HepG2 (cell line): ENCODE data around the gene USE1. TPM values are rescaled to one million over a fixed set of nuclear protein-coding genes. Genes with fewer than 3 reads are reported as not detected.

ENCODE experiments used
- ARID4A ChIP-seq: sonication (generic); formaldehyde crosslinking; IDR thresholded peaks from 2 replicates; pipeline ENCODE4 v1.5.0; 2020; ENCODE audit warnings: mild to moderate bottlenecking, missing genetic modification reagents, borderline replicate concordance
- ATF4 ChIP-seq, 2 experiments: fragments of 450-650 bp in 1 of 2; sonication (generic) in 1 of 2; formaldehyde crosslinking; IDR thresholded peaks; 2 replicates each; pipeline versions ENCODE4 v1.5.0 to v1.8.0; 2020 to 2022; ENCODE audit warnings: mild to moderate bottlenecking in 1 of 2, missing genetic modification reagents in 1 of 2
- ELK4 ChIP-seq: sonication (generic); formaldehyde crosslinking; IDR thresholded peaks from 2 replicates; pipeline ENCODE4 v1.9.0; 2021; ENCODE audit warnings: missing genetic modification reagents, borderline replicate concordance
- TRAFD1 ChIP-seq: sonication (generic); formaldehyde crosslinking; IDR thresholded peaks from 2 replicates; pipeline ENCODE4 v1.5.1; 2020; ENCODE audit warnings: missing genetic modification reagents, mild to moderate bottlenecking, borderline replicate concordance
- ZNF224 ChIP-seq: sonication (generic); formaldehyde crosslinking; IDR thresholded peaks from 2 replicates; pipeline ENCODE4 v1.5.0; 2020; ENCODE audit warnings: mild to moderate bottlenecking, missing genetic modification reagents
- ZNF543 ChIP-seq: sonication (generic); formaldehyde crosslinking; IDR thresholded peaks from 2 replicates; pipeline ENCODE4 v1.4.0; 2020; ENCODE audit warnings: mild to moderate bottlenecking, missing genetic modification reagents
- polyA plus RNA-seq, 8 experiments: library from polyadenylated mRNA; depleted of rRNA in 3 of 8; stranded (reverse) in 7 of 8; unstranded in 1 of 8; fragments of >200 nt; fragmentation: Illumina TruSeq in 4 of 8; extraction: Trizol in 4 of 8; gene quantifications; 2 replicates each; pipeline versions ENCODE4 v1.2.1 to v1.2.3, GENCODE V29; 2011 to 2016; ENCODE audit warnings: low read depth in 4 of 8, missing spikeins in 1 of 8, mixed read lengths in 1 of 8; ENCODE audit not compliant: insufficient read depth in 1 of 8
- total RNA-seq, 5 experiments: library from RNA; depleted of rRNA; stranded (reverse); fragments of >200 nt; fragmentation: Illumina TruSeq; extraction: Trizol; gene quantifications; 2 replicates each; pipeline ENCODE4 v1.2.3, GENCODE V29; 2016; ENCODE audit warnings: low read depth in 1 of 5

Gene USE1
- total and polyA plus RNA-seq, 2 of the 13 experiments (the other 11 are each of a cell fraction or from before 2014, with no cell fraction given) = 9.9 to 17.6 TPM

GRCh38 chr19:17259118-17259780 is 44.1 kb downstream of the USE1 start (continued):
- no peak for TF ChIP-seq ELK4 (CRISPR knock-in tag)
- TF ChIP-seq TRAFD1 = no peak
- no peak for TF ChIP-seq ZNF224
- TF ChIP-seq ARID4A (CRISPR knock-in tag) = no peak
- no peak for TF ChIP-seq ZNF543 (CRISPR knock-in tag)
- no peak for TF ChIP-seq ATF4 (CRISPR knock-in tag; IDR thresholded peaks at IDR 0.05)
